Activated CD4-positive, alpha-beta memory T cell treated with anti-CD3 and anti-CD28 coated beads for 36 hours (primary cell): ENCODE measurements around the gene TUSC2. TPM values are rescaled to one million over a fixed set of nuclear protein-coding genes. Genes with fewer than 3 reads are reported as not detected.
A peak's percentile ranks its signal among the peaks of the same experiment; 100 is the strongest.

ENCODE experiments used
- CTCF ChIA-PET: fragments of 350-600 bp; sonication (Branson Sonifier 250); formaldehyde crosslinking; loops from one replicate; lab custom pipeline; 2021; ENCODE audit warnings: antibody characterized with exemption, inconsistent platforms; lab: Charles Lee
- POLR2A ChIA-PET: fragments of 350-600 bp; sonication (Branson Sonifier 250); formaldehyde crosslinking; loops from one replicate; lab custom pipeline; 2021; ENCODE audit warnings: antibody characterized with exemption; lab: Charles Lee
- DNase-seq: peaks from one replicate; pipeline ENCODE4 v3.0.0-alpha.2; 2020
- H3K27ac Mint-ChIP-seq: one replicate; pipeline ENCODE4 v1.8.0; 2021; ENCODE audit warnings: mixed read lengths
- H3K27me3 Mint-ChIP-seq: one replicate; pipeline ENCODE4 v1.8.0; 2021; ENCODE audit warnings: mixed read lengths
- H3K36me3 Mint-ChIP-seq: one replicate; pipeline ENCODE4 v1.8.0; 2021; ENCODE audit warnings: mixed read lengths
- H3K4me1 Mint-ChIP-seq: one replicate; pipeline ENCODE4 v1.8.0; 2021; ENCODE audit warnings: low read depth, mixed read lengths
- H3K4me3 Mint-ChIP-seq: one replicate; pipeline ENCODE4 v1.8.0; 2021; ENCODE audit warnings: mild to moderate bottlenecking, mixed read lengths
- H3K9me3 Mint-ChIP-seq: one replicate; pipeline ENCODE4 v1.8.0; 2021; ENCODE audit warnings: mixed read lengths
- intact Hi-C: fragments of 100-400 bp; cut with micrococcal nuclease; formaldehyde crosslinking; loops from one replicate; pipeline ENCODE4 v1.15.1; 2023
- total RNA-seq, 2 experiments: library from RNA; stranded (reverse); gene quantifications; one replicate each; pipeline ENCODE4 v1.2.3, GENCODE V29; 2021

Gene TUSC2
- total RNA-seq, 2 experiments from 2014 or later, result 18.7 to 19.7 TPM

DNA sequence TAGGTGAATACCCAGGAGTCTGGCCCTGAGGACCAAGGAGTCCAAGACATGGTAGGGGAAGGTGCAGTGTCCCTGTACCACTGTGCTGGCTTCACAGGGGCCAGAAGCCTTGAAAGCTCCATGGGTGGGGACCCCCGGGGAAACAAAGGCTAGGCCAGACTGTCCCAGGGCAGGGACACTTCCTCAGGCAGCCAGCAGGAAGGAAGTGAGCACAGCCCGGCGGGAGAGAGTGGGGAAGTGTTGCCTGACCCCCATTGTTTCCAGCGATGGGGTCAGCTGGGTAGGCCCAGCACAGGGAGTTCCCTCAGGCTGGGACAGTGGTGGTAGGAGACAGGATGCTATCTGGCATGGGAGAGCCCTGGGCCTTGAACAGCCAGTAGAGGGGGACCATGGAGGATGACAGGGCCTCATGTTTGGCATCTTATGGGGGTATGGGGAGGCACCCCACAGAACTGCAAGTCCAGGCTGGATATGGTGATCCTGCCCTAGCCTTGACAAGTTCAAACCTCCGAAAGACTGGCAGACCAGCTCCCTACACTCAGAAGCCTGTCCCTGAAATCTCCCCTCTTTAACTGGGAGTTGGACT, 4.3 kb downstream of the TUSC2 start:
- Mint-ChIP-seq H3K27ac (no peak overlapping the region), H3K4me1 (peaks cover 37% of the 10 kb centered on the region), H3K27me3 (no peaks in the 10 kb centered on the region), H3K36me3 (peaks cover 2% of the 10 kb centered on the region), H3K9me3 (no peaks in the 10 kb centered on the region), H3K4me3 (no peak overlapping the region)
- intact Hi-C loops, result loop anchor here (1.0 kb wide), 1 partner anchor 49 kb away; no protein-coding TSS in a partner anchor
- no peak for DNase-seq
- ChIA-PET POLR2A (interaction anchor here (1.0 to 1.8 kb wide), 4 partner anchors 10 to 24 kb away, joined by 3 to 10 read pairs (median 4); partner anchors contain the start of genes HYAL3 and NAA80), CTCF (interaction anchor here (0.6 to 4.9 kb wide), 21 partner anchors 10 to 572 kb away, joined by 3 to 30 read pairs (median 5); partner anchors contain the start of genes CYB561D2, HYAL1, HYAL3 and IFRD2)

GRCh38 chr3:50323092-50323600, 4.9 kb downstream of the TUSC2 start:
- Mint-ChIP-seq H3K4me3 (no peak overlapping the region), H3K36me3 (peaks cover 2% of the 10 kb centered on the region), H3K9me3 (no peaks in the 10 kb centered on the region), H3K27me3 (no peaks in the 10 kb centered on the region), H3K4me1 (peaks cover 34% of the 10 kb centered on the region), H3K27ac (no peak overlapping the region)
- POLR2A ChIA-PET, result interaction anchor here (1.0 kb wide), 1 partner anchor 14 kb away, joined by 3 read pairs; no protein-coding TSS in a partner anchor
- intact Hi-C loops, result no loop called here
- no peak for DNase-seq
- CTCF ChIA-PET, result interaction anchor here (0.6 to 4.9 kb wide), 8 partner anchors 12 to 572 kb away, joined by 3 to 30 read pairs (median 10); partner anchors contain the start of genes CYB561D2, HYAL3, LSMEM2 and NAA80

DNA sequence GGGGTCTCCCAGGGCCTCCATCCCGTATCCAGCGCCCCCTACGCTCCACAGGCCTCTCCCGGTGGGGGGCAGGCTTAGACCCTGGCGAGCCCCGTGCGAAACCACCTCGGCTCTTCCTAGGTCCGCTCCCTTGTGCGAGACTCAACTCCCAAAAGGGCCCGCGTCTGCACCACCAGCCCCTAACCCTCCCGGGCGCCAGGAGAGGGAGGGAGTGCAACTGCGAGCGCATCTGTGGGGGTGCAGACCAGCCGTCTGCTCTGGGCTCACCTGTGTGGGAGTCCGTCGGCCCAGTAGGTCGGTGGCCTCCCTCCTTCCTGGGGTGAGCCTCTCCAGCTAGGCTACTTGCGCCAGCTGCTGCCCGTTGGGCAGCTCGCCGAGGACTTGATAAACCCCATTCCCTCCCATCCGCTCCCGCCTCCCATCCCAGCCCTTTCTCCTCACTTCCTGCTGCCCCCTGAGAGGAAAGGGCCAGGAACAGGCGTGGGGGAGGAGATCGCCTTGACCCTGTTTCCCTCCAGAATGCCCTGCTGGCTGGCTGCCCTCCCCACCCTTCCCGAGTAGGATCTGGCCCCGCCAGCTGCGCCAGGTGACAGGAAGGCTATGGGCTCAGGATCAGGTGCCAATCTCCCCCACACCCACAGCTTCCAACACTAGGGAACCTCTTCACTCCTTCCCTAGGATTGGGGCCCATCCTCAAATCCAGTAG, 5.5 kb downstream of the TUSC2 start, which contains the start of gene HYAL2:
HYAL2 (minus strand) TSS at position 360 of the 706 bp plus-strand sequence. CDS start 2,256 bp downstream, outside the sequence.
- CTCF ChIA-PET, result interaction anchor here (0.6 to 3.3 kb wide), 5 partner anchors 9 to 571 kb away, joined by 3 to 15 read pairs (median 9); partner anchors contain the start of genes CYB561D2 and NPRL2
- intact Hi-C loops, result no loop called here
- H3K9me3 Mint-ChIP-seq, result no peaks in the 10 kb centered on the region
- H3K4me1 Mint-ChIP-seq, result peaks cover 32% of the 10 kb centered on the region
- H3K36me3 Mint-ChIP-seq, result peaks cover 2% of the 10 kb centered on the region
- DNase-seq, result no peak
- H3K4me3 Mint-ChIP-seq, result peak within 1 kb of the TSS; percentile 77
- POLR2A ChIA-PET, result interaction anchor here (1.0 kb wide), 1 partner anchor 14 kb away, joined by 3 read pairs; no protein-coding TSS in a partner anchor
- peak within 1 kb of the TSS; percentile 86 for H3K27ac Mint-ChIP-seq
- no peaks in the 10 kb centered on the region for H3K27me3 Mint-ChIP-seq

DNA sequence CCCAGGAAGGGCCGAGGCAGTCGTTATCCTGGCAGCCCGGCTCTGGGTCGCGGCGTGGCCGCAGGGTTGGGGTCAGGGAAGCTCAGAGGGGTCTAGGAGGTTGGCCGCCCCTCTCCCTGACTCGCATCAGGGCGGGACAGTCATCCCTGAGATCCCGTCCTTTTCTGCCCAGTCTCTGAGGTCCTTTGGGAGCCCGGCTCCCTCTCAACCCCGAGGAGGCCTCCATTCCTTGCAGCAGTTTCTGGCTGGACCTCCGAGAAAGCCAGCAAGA, 6.0 kb downstream of the TUSC2 start:
- Mint-ChIP-seq H3K27ac (no peak overlapping the region), H3K4me1 (peaks cover 29% of the 10 kb centered on the region), H3K27me3 (no peaks in the 10 kb centered on the region), H3K9me3 (no peaks in the 10 kb centered on the region), H3K4me3 (peak overlapping the region; percentile 77), H3K36me3 (peaks cover 2% of the 10 kb centered on the region)
- DNase-seq, result no peak
- intact Hi-C loops, result no loop called here
- POLR2A ChIA-PET, result interaction anchor here (0.6 kb wide), 1 partner anchor 11 kb away, joined by 3 read pairs; no protein-coding TSS in a partner anchor
- CTCF ChIA-PET, result interaction anchor here (0.8 to 3.3 kb wide), 8 partner anchors 9 to 220 kb away, joined by 3 to 16 read pairs (median 4); partner anchors contain the start of genes GNAI2, HYAL3 and NAA80

DNA sequence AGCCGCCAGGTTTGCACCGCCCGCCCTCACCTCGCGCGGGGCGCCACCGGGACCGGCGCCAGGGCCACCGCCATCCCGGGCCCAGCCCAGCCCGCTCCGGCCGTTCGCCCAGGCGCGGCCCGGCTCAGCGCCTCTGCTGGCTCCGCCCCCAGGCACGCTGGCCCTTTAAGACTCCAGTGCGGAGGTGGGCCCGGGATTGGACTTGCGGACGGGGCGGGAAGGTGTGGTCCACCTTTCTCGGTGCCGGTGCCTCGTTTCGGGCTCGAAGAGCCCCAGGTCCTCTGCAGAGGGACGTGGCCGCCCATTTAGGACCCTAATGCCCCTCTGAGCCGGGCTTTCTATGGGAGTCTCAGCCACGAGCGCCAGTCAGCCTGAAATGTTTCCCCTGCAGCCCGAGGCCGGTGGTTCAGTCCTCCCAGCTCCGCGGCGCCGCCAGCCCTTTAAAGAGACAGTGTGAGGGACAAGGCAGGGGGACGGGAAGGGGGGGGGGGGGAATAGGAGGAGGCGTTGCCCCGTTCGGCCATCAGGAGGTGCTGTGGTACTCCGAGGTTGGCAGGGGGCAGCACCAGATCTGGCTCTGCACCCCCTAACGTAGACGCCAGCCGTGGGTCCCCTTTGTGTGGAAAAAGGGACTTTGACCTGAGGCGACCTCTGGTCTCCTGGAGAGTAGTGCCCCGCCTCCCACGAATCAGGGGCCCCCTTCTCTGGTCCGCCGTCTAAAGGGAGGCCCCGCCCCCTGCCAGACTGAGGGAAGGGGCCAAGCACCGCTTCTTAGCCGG, 6.5 kb downstream of the TUSC2 start:
- Mint-ChIP-seq H3K36me3 (peaks cover 2% of the 10 kb centered on the region), H3K27me3 (no peaks in the 10 kb centered on the region), H3K4me3 (peak overlapping the region; percentile 77), H3K9me3 (no peaks in the 10 kb centered on the region), H3K4me1 (peaks cover 30% of the 10 kb centered on the region), H3K27ac (peak overlapping the region; percentile 86)
- CTCF ChIA-PET, result interaction anchor here (0.5 to 2.2 kb wide), 10 partner anchors 10 to 221 kb away, joined by 3 to 16 read pairs (median 4); partner anchors contain the start of genes GNAI2, HYAL3 and NAA80
- POLR2A ChIA-PET, result interaction anchor here (0.6 kb wide), 1 partner anchor 12 kb away, joined by 3 read pairs; no protein-coding TSS in a partner anchor
- DNase-seq, result peak; percentile 88
- intact Hi-C loops, result loop anchor here (1.0 kb wide), 2 partner anchors 16 to 22 kb away; partner anchors contain the start of genes HYAL3 and NAA80

GRCh38 chr3:50320853-50321335, 7.1 kb downstream of the TUSC2 start:
- DNase-seq, result peak; percentile 70
- H3K27ac Mint-ChIP-seq, result peak overlapping the region; percentile 16
- ChIA-PET POLR2A (interaction anchor here (2.4 kb wide), 1 partner anchor 15 kb away, joined by 7 read pairs; no protein-coding TSS in a partner anchor), CTCF (interaction anchor here (0.5 to 2.2 kb wide), 11 partner anchors 10 to 221 kb away, joined by 3 to 16 read pairs (median 4); partner anchors contain the start of genes HYAL3 and NAA80)
- peak overlapping the region; percentile 78 for H3K4me3 Mint-ChIP-seq
- intact Hi-C loops, result loop anchor here (1.0 kb wide), 2 partner anchors 16 to 22 kb away; partner anchors contain the start of genes HYAL3 and NAA80
- peaks cover 33% of the 10 kb centered on the region for H3K4me1 Mint-ChIP-seq
- H3K27me3 Mint-ChIP-seq, result no peaks in the 10 kb centered on the region
- no peaks in the 10 kb centered on the region for H3K36me3 Mint-ChIP-seq
- H3K9me3 Mint-ChIP-seq, result no peaks in the 10 kb centered on the region

GRCh38 chr3:50319894-50320625, 8.0 kb downstream of the TUSC2 start:
- peak overlapping the region; percentile 78 for H3K4me3 Mint-ChIP-seq
- H3K9me3 Mint-ChIP-seq, result no peaks in the 10 kb centered on the region
- ChIA-PET CTCF (interaction anchor here (1.0 to 2.2 kb wide), 3 partner anchors 21 to 73 kb away, joined by 3 to 16 read pairs (median 3); partner anchors contain the start of genes HYAL3 and NAA80), POLR2A (interaction anchor here (2.4 kb wide), 1 partner anchor 16 kb away, joined by 7 read pairs; no protein-coding TSS in a partner anchor)
- no peaks in the 10 kb centered on the region for H3K27me3 Mint-ChIP-seq
- no peaks in the 10 kb centered on the region for H3K36me3 Mint-ChIP-seq
- no peak overlapping the region for H3K27ac Mint-ChIP-seq
- no peak for DNase-seq
- intact Hi-C loops, result no loop called here
- peaks cover 33% of the 10 kb centered on the region for H3K4me1 Mint-ChIP-seq

DNA sequence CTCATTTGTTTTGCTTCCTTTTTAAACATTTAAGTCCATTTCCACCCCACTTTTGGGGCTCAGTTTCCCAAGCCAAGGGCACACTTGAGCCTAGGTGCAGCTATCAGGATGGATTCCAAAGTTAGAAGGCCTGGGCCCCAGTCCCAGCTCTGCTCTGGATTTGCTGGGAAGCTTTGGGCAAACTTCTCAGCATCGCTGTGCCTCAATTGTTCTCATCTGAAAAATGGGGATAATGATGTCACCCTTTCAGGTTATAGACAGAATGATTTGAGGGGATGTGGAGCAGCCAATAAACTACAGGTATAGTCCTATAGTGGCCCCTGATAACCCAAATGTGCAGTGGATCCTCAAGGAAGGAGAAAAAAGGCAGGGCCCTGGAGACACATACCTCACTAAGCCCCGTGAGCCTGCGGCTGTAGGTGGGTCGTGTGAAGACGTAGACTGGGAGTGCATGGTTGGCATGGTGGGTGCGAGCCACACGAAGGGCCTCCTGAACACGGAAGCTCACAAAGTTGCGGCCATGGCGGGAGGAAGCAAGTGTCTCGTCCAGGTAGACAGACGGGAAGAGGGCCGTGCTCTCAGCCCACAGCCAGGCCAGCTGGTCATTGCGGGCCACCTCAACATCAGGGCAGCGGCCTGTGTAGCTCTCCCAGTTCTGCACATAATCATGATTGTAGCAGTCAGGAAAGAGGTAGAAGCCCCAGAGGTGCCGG, 8.7 kb downstream of the TUSC2 start:
- Mint-ChIP-seq H3K4me1 (peaks cover 33% of the 10 kb centered on the region), H3K36me3 (no peaks in the 10 kb centered on the region), H3K27me3 (no peaks in the 10 kb centered on the region), H3K4me3 (no peak overlapping the region), H3K9me3 (no peaks in the 10 kb centered on the region), H3K27ac (no peak overlapping the region)
- intact Hi-C loops, result no loop called here
- POLR2A ChIA-PET, result interaction anchor here (1.4 to 2.4 kb wide), 3 partner anchors 9 to 20 kb away, joined by 4 to 7 read pairs (median 7); partner anchors contain the start of genes HYAL3, NAA80 and TUSC2
- DNase-seq, result no peak
- CTCF ChIA-PET, result interaction anchor here (0.6 to 0.7 kb wide), 2 partner anchors 63 to 92 kb away, joined by 3 read pairs; no protein-coding TSS in a partner anchor

DNA sequence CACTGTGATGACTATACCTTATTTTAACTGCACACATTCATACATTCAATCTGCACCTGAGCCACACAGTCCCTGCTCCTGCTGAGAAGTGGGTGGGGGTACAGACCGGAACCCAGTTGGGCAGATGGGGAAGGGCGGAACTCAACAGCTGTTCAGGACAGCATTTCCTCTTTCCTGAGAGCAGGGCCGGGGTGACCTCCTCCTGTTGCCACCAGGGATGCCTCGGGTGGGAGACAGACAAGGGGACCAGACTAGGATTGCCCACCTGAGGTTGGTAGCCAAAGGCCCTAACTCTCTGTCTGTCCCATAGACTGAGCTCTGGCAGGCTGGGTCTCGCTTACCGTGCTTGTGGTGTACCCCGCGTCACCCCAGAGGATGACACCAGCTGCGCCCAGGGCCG, 9.4 kb downstream of the TUSC2 start:
- ChIA-PET POLR2A (interaction anchor here (1.4 to 2.4 kb wide), 3 partner anchors 9 to 19 kb away, joined by 4 to 7 read pairs (median 7); partner anchors contain the start of genes HYAL3, NAA80 and TUSC2), CTCF (interaction anchor here (0.6 to 0.7 kb wide), 2 partner anchors 62 to 92 kb away, joined by 3 read pairs; no protein-coding TSS in a partner anchor)
- H3K4me3 Mint-ChIP-seq, result no peak overlapping the region

More for the DNA sequence above, 9.4 kb downstream of the TUSC2 start:
- no peak for DNase-seq
- Mint-ChIP-seq H3K9me3 (no peaks in the 10 kb centered on the region), H3K27me3 (no peaks in the 10 kb centered on the region), H3K4me1 (peaks cover 33% of the 10 kb centered on the region), H3K36me3 (no peaks in the 10 kb centered on the region), H3K27ac (no peak overlapping the region)
- intact Hi-C loops, result no loop called here
